MM.1S (cell line): ENCODE measurements around the gene ANKDD1A.

ENCODE experiments used
- DNase-seq: peaks from one replicate; pipeline ENCODE4 v3.0.0-alpha.2; 2015
- H2AFZ ChIP-seq: fragments of 300-600 bp; sonication (generic); 2 replicates; pipeline ENCODE4 v1.6.0; 2016; ENCODE audit warnings: antibody characterized with exemption, low read length
- H3F3A ChIP-seq: fragments of 300-600 bp; sonication (generic); 2 replicates; pipeline ENCODE4 v1.6.1; 2016; ENCODE audit warnings: mild to moderate bottlenecking, antibody characterized with exemption, low read length, moderate library complexity, mixed read lengths; ENCODE audit not compliant: insufficient read depth
- H3K27ac ChIP-seq: fragments of 300-600 bp; sonication (generic); 2 replicates; pipeline ENCODE4 v1.5.1; 2016; ENCODE audit warnings: mild to moderate bottlenecking, low read length
- H3K27me3 ChIP-seq: fragments of 300-600 bp; sonication (generic); replicated peaks from 2 replicates; pipeline ENCODE4 v1.6.0; 2016; ENCODE audit warnings: low read length; ENCODE audit not compliant: insufficient read depth
- H3K36me3 ChIP-seq: fragments of 300-600 bp; sonication (generic); replicated peaks from 2 replicates; pipeline ENCODE4 v1.6.1; 2016; ENCODE audit warnings: mild to moderate bottlenecking, low read length, mixed read lengths; ENCODE audit not compliant: insufficient read depth
- H3K4me1 ChIP-seq: fragments of 300-600 bp; sonication (generic); 2 replicates; pipeline ENCODE4 v1.6.1; 2016; ENCODE audit warnings: low read length, mixed read lengths
- H3K4me2 ChIP-seq: fragments of 300-600 bp; sonication (generic); 2 replicates; pipeline ENCODE4 v1.6.0; 2016; ENCODE audit warnings: low read depth, low read length
- H3K4me3 ChIP-seq: fragments of 300-600 bp; sonication (generic); 2 replicates; pipeline ENCODE4 v1.5.1; 2016; ENCODE audit warnings: low read length, mixed read lengths
- H3K79me2 ChIP-seq: fragments of 300-600 bp; sonication (generic); 2 replicates; pipeline ENCODE4 v1.6.1; 2016; ENCODE audit warnings: mixed run types, low read length, mixed read lengths
- H3K9ac ChIP-seq: fragments of 300-600 bp; sonication (generic); 2 replicates; pipeline ENCODE4 v1.6.1; 2016; ENCODE audit warnings: low read length, mixed read lengths
- H3K9me2 ChIP-seq: fragments of 300-600 bp; sonication (generic); replicated peaks from 2 replicates; pipeline ENCODE4 v1.6.1; 2016; ENCODE audit warnings: mild to moderate bottlenecking, low read length, mixed read lengths; ENCODE audit not compliant: insufficient read depth
- H3K9me3 ChIP-seq: fragments of 300-600 bp; sonication (generic); replicated peaks from 2 replicates; pipeline ENCODE4 v1.6.1; 2016; ENCODE audit warnings: mild to moderate bottlenecking, low read length, mixed read lengths; ENCODE audit not compliant: insufficient read depth
- H4K20me1 ChIP-seq: fragments of 300-600 bp; sonication (generic); 2 replicates; pipeline ENCODE4 v1.6.1; 2016; ENCODE audit warnings: mild to moderate bottlenecking, low read length, moderate library complexity, mixed read lengths; ENCODE audit not compliant: insufficient read depth
- CTCF ChIP-seq: fragments of 300-600 bp; sonication (generic); IDR thresholded peaks from 2 replicates; pipeline ENCODE4 v1.5.1; 2016; ENCODE audit warnings: antibody characterized with exemption, low read length, mixed read lengths
- EZH2 ChIP-seq: fragments of 300-600 bp; sonication (generic); optimal IDR thresholded peaks from 2 replicates; pipeline ENCODE3; 2017; ENCODE audit warnings: low read depth, mild to moderate bottlenecking, antibody characterized with exemption, low read length, mixed read lengths
- EZH2phosphoT487 ChIP-seq: fragments of 300-600 bp; sonication (generic); IDR thresholded peaks from 2 replicates; pipeline ENCODE4 v1.6.1; 2018; ENCODE audit warnings: antibody characterized with exemption, low read length

ANKDD1A gene

GRCh38 chr15:64943512-64944225 lies 32.0 kb downstream of the ANKDD1A start:
- Histone ChIP-seq H3K27ac (no peak overlapping the region), H3K9ac (no peak overlapping the region), H3K27me3 (no peaks in the 10 kb centered on the region), H2AFZ (no peak overlapping the region), H3K4me1 (no peaks in the 10 kb centered on the region), H3K79me2 (no peaks in the 10 kb centered on the region), H3K36me3 (no peaks in the 10 kb centered on the region), H3K4me2 (no peak overlapping the region), H3K9me3 (no peaks in the 10 kb centered on the region), H3K4me3 (no peak overlapping the region), H4K20me1 (no peaks in the 10 kb centered on the region), H3K9me2 (no peaks in the 10 kb centered on the region), H3F3A (no peaks in the 10 kb centered on the region)
- DNase-seq = no peak
- TF ChIP-seq CTCF (no peak), EZH2phosphoT487 (no peak), EZH2 (no peak)

GRCh38 chr15:64944961-64945360 lies 33.3 kb downstream of the ANKDD1A start:
- H3K27me3 ChIP-seq = no peaks in the 10 kb centered on the region
- DNase-seq = no peak
- no peak overlapping the region for H3K4me3 ChIP-seq
- no peaks in the 10 kb centered on the region for H3K79me2 ChIP-seq
- H3K4me2 ChIP-seq = no peak overlapping the region
- H3K9me3 ChIP-seq = no peaks in the 10 kb centered on the region
- no peaks in the 10 kb centered on the region for H3K4me1 ChIP-seq
- no peak overlapping the region for H2AFZ ChIP-seq
- no peak for TF ChIP-seq EZH2
- no peak for TF ChIP-seq CTCF
- no peak for TF ChIP-seq EZH2phosphoT487
- H3K27ac ChIP-seq = no peak overlapping the region
- no peaks in the 10 kb centered on the region for H3K36me3 ChIP-seq
- no peaks in the 10 kb centered on the region for H4K20me1 ChIP-seq
- no peaks in the 10 kb centered on the region for H3F3A ChIP-seq
- H3K9me2 ChIP-seq = no peaks in the 10 kb centered on the region
- no peak overlapping the region for H3K9ac ChIP-seq

- H3K4me1 ChIP-seq = no peaks in the 10 kb centered on the region
- no peaks in the 10 kb centered on the region for H3K27me3 ChIP-seq
- H2AFZ ChIP-seq = no peak overlapping the region
- no peak overlapping the region for H3K4me2 ChIP-seq
- H3K9ac ChIP-seq = no peak overlapping the region
- H3F3A ChIP-seq = peaks cover 9% of the 10 kb centered on the region; the same call in 1 of the 2 replicates
- no peak overlapping the region for H3K27ac ChIP-seq
- H3K79me2 ChIP-seq = no peaks in the 10 kb centered on the region
- no peak for DNase-seq
- 0 out of 2 replicates have a peak, but pooled peaks cover 3% of the 10 kb centered on the region for H3K36me3 ChIP-seq
- H3K4me3 ChIP-seq = no peak overlapping the region
- no peaks in the 10 kb centered on the region for H3K9me2 ChIP-seq
- no peaks in the 10 kb centered on the region for H3K9me3 ChIP-seq
- TF ChIP-seq EZH2phosphoT487 = no peak
- TF ChIP-seq EZH2 = no peak
- no peak for TF ChIP-seq CTCF
- H4K20me1 ChIP-seq = no peaks in the 10 kb centered on the region
Observed at GRCh38 chr15:64947211-64947610, 35.5 kb downstream of the ANKDD1A start.
